Fibroblast of villous mesenchyme (primary cell): ENCODE data around the gene GLS. TPM values are rescaled to one million over a fixed set of nuclear protein-coding genes. Genes with fewer than 3 reads are reported as not detected.

ENCODE experiments used
- DNase-seq: peaks from one replicate; pipeline ENCODE4 v3.0.0-alpha.2; 2010; ENCODE audit warnings: low read depth
- H3K4me3 ChIP-seq: 2 replicates; pipeline ENCODE4 v1.5.1; 2011; ENCODE audit warnings: low read depth, mild to moderate bottlenecking, low read length
- total RNA-seq: library from RNA; depleted of rRNA; stranded (reverse); fragments of >200 nt; gene quantifications from 2 replicates; pipeline ENCODE4 v1.2.3, GENCODE V29; 2012
- TF ChIP-seq, protein P1 (sequence below): IDR thresholded peaks from 2 replicates; pipeline ENCODE4 v1.5.1; 2012; ENCODE audit warnings: low read depth, mild to moderate bottlenecking, low read length; ENCODE audit not compliant: insufficient read depth

The GLS gene
- total RNA-seq, 1 donor: 519 TPM

GRCh38 chr2:190837952-190838361 is 42.7 kb upstream of the GLS start:
- H3K4me3 ChIP-seq: no peak overlapping the region
- DNase-seq: peak; percentile 58
- TF ChIP-seq, protein P1, sequence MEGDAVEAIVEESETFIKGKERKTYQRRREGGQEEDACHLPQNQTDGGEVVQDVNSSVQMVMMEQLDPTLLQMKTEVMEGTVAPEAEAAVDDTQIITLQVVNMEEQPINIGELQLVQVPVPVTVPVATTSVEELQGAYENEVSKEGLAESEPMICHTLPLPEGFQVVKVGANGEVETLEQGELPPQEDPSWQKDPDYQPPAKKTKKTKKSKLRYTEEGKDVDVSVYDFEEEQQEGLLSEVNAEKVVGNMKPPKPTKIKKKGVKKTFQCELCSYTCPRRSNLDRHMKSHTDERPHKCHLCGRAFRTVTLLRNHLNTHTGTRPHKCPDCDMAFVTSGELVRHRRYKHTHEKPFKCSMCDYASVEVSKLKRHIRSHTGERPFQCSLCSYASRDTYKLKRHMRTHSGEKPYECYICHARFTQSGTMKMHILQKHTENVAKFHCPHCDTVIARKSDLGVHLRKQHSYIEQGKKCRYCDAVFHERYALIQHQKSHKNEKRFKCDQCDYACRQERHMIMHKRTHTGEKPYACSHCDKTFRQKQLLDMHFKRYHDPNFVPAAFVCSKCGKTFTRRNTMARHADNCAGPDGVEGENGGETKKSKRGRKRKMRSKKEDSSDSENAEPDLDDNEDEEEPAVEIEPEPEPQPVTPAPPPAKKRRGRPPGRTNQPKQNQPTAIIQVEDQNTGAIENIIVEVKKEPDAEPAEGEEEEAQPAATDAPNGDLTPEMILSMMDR: no peak

GRCh38 chr2:190838492-190838910 is 42.1 kb upstream of the GLS start:
- no peak overlapping the region for H3K4me3 ChIP-seq
- TF ChIP-seq, protein P1: no peak
- peak; percentile 82 for DNase-seq

- TF ChIP-seq, protein P1: no peak
- H3K4me3 ChIP-seq: no peak overlapping the region
- no peak for DNase-seq
Measured at GRCh38 chr2:190840569-190841172, 40.0 kb upstream of the GLS start.

- TF ChIP-seq, protein P1: no peak
- DNase-seq: no peak
- H3K4me3 ChIP-seq: no peak overlapping the region
Measured at GRCh38 chr2:190841707-190842505, 38.7 kb upstream of the GLS start.

DNA sequence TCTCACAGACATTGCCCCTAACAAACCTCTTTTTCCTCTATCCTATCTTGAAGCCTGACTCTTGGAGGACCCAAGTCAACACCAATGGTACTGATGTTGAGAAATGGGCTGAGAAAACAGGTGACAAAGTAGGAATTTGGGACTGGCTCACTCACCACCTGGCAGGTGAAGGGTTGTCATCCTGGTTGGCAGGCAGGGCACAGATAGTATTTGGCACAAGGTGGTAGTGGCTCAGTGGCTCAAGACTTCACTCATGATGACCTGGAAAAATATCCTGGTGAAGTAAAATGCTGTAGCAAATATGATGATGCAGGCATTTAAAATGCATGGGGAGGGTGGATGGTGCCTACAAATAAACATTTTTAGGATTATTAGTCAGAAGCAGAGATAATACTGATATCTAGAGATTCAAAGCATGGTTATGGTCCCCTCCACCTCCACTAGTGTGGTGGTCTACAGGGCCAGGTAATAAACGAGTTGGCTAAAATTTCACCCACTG is 38.0 kb upstream of the GLS start:
- TF ChIP-seq, protein P1: no peak

DNA sequence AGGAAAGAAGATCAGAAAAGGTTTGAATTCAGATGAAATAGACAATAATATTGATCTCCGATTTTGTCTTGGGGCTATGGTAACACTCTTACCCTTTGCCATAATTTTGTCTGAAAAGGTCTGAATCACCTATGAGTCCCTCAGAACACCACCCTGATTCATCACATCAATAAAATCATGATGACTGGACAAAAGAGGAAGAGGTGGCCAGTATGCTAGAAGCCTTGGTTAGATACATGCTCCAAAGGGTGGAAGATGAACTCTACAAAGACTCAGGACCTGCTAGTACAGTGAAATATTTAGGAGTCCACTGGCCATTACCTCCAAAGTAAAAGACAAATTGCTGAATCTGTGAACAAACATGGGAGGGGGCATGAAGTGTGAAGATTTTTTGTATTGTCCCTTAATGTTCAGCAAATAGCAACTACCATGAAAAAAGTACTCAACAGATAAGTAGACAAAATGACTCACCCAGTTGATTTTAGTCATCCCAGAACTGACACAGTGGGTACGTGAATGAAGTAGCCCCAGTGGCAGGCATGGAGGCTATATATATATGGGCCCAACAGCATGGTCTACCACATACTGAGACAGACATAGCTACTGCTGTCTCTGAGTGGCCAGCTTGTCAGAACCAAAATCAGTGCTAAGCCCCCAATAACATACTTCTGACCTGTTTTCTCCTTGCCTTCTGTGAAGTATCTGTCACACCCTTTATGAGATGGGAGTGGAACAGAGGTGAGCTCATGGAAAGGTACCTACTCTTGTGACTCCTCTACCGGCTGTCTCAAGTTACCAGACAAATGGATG is 36.5 kb upstream of the GLS start:
- TF ChIP-seq, protein P1: no peak
- DNase-seq: no peak
- no peak overlapping the region for H3K4me3 ChIP-seq

More for the DNA sequence above, 38.0 kb upstream of the GLS start:
- DNase-seq: no peak
- no peak overlapping the region for H3K4me3 ChIP-seq
